A549 (cell line): ENCODE measurements around the gene ZNF469. TPM values are rescaled to one million over a fixed set of nuclear protein-coding genes. Genes with fewer than 3 reads are reported as not detected.

ENCODE experiments used
- ATAC-seq, 2 experiments: fragments of 200-7000 bp in 1 of 2; fragments of >200 bp in 1 of 2; cut with Nextera tagmentation in 1 of 2; cut with Tn5 transposase in 1 of 2; 3 replicates each; pipeline versions ENCODE4 v1.8.0 to v1.9.1; 2018 to 2020; ENCODE audit warnings: mild to moderate bottlenecking in 1 of 2, moderate library complexity in 1 of 2
- CTCF ChIA-PET: fragments of 300-600 bp; sonication (Branson Sonifier 250); formaldehyde crosslinking; extraction: SDS; loops from one replicate; lab custom pipeline; 2021; ENCODE audit warnings: antibody characterized with exemption, inconsistent platforms; lab: Yijun Ruan, JAX
- POLR2A ChIA-PET: fragments of 350-600 bp; formaldehyde crosslinking; extraction: SDS; loops from one replicate; lab custom pipeline; 2021; ENCODE audit warnings: antibody characterized with exemption, inconsistent platforms; lab: Yijun Ruan, JAX
- DNase-seq, 2 experiments: peaks; one replicate each; pipeline versions ENCODE4 v3.0.0 to v3.0.0-alpha.2; 2011 to 2016; ENCODE audit warnings: low read depth in 1 of 2, low spot score in 1 of 2
- FAIRE-seq: peaks from 2 replicates; lab custom pipeline; 2011; peaks lifted over from hg19 to GRCh38; lab: Jason Lieb, UNC
- H3K27ac ChIP-seq, 2 experiments: fragments of >200 bp; sonication (Bioruptor Twin); formaldehyde crosslinking; 3 replicates each; pipeline ENCODE4 v1.5.1; 2016 to 2017
- H3K4me1 ChIP-seq: fragments of >200 bp; sonication (Bioruptor Twin); formaldehyde crosslinking; 3 replicates; pipeline ENCODE4 v1.6.1; 2016
- H3K4me2 ChIP-seq: fragments of >200 bp; sonication (Bioruptor Twin); formaldehyde crosslinking; 3 replicates; pipeline ENCODE4 v1.6.1; 2016
- H3K4me3 ChIP-seq: fragments of >200 bp; sonication (Bioruptor Twin); formaldehyde crosslinking; 3 replicates; pipeline ENCODE4 v1.5.1; 2016
- H3K9me3 ChIP-seq: fragments of >200 bp; sonication (Bioruptor Twin); formaldehyde crosslinking; 3 replicates; pipeline ENCODE4 v1.6.1; 2016
- CEBPB ChIP-seq, 2 experiments: fragments of >200 bp in 1 of 2; sonication (Bioruptor Twin) in 1 of 2; formaldehyde crosslinking in 1 of 2; IDR thresholded peaks; 2 replicates each; pipeline ENCODE4 v1.6.1; 2012 to 2016
- EHF ChIP-seq: fragments of 250-450 bp; sonication (Bioruptor Pico); IDR thresholded peaks from 2 replicates; pipeline ENCODE4 v1.5.0; 2020; ENCODE audit warnings: mild to moderate bottlenecking
- FOSB ChIP-seq: fragments of 250-450 bp; sonication (Bioruptor Pico); IDR thresholded peaks from 2 replicates; pipeline ENCODE4 v1.5.0; 2020; ENCODE audit warnings: mild to moderate bottlenecking, moderate library complexity
- HOXA7 ChIP-seq: fragments of 250-450 bp; sonication (Bioruptor Pico); IDR thresholded peaks from 2 replicates; pipeline ENCODE4 v1.5.0; 2020; ENCODE audit warnings: mild to moderate bottlenecking, moderate library complexity
- HOXB5 ChIP-seq: fragments of 250-450 bp; sonication (Bioruptor Pico); IDR thresholded peaks from 2 replicates; pipeline ENCODE4 v1.5.0; 2020; ENCODE audit warnings: mild to moderate bottlenecking, moderate library complexity
- JUN ChIP-seq, 2 experiments: fragments of >200 bp; sonication (Bioruptor Twin); formaldehyde crosslinking; IDR thresholded peaks; 2 replicates in 1 of 2; 3 replicates in 1 of 2; pipeline ENCODE4 v1.6.1; 2016 to 2017
- MYC ChIP-seq: IDR thresholded peaks from 2 replicates; pipeline ENCODE4 v1.6.1; 2012; ENCODE audit warnings: mild to moderate bottlenecking, inconsistent platforms, low read length, improper control_type of control experiment, borderline replicate concordance
- NR3C1 ChIP-seq: fragments of >200 bp; sonication (Bioruptor Twin); formaldehyde crosslinking; IDR thresholded peaks from 3 replicates; pipeline ENCODE4 v1.6.1; 2017
- RFX5 ChIP-seq: fragments of 450-650 bp; IDR thresholded peaks from 2 replicates; pipeline ENCODE4 v1.7.1; 2014; ENCODE audit warnings: antibody characterized with exemption, mild to moderate bottlenecking, moderate library complexity
- RNF2 ChIP-seq: fragments of 200-600 bp; sonication (generic); IDR thresholded peaks from 2 replicates; pipeline ENCODE4 v1.6.1; 2016; ENCODE audit warnings: low read depth, mild to moderate bottlenecking, antibody characterized with exemption, moderate library complexity, borderline replicate concordance
- ZFP36 ChIP-seq: fragments of 450-650 bp; IDR thresholded peaks from 2 replicates; pipeline ENCODE4 v1.6.1; 2014; ENCODE audit warnings: borderline replicate concordance; ENCODE audit not compliant: partially characterized antibody
- WGBS: methylation state at CpG from one replicate; pipeline ENCODE4 v1.1.6; 2017; ENCODE audit errors: missing lambda C conversion rate; 5-methylcytosine and 5-hydroxymethylcytosine counted together
- polyA plus RNA-seq, 4 experiments: library from polyadenylated mRNA; depleted of rRNA in 3 of 4; stranded (reverse); fragments of >200 nt; fragmentation: RNase III in 1 of 4; extraction: RNeasy Plus Mini Kit Qiagen cat#74134 plus additional on column Dnase treatment in 1 of 4; gene quantifications; 2 replicates in 3 of 4; 3 replicates in 1 of 4; pipeline ENCODE4 v1.2.3, GENCODE V29; 2011 to 2017
- TF ChIP-seq, protein P1 (sequence below): IDR thresholded peaks from 2 replicates; pipeline ENCODE4 v1.6.1; 2012
- TF ChIP-seq, protein P2 (sequence below): fragments of 250-450 bp; sonication (Bioruptor Pico); IDR thresholded peaks from 2 replicates; pipeline ENCODE4 v1.5.0; 2020; ENCODE audit warnings: low read depth, mild to moderate bottlenecking, moderate library complexity
- TF ChIP-seq, protein P3 (sequence below): fragments of >200 bp; sonication (Bioruptor Twin); formaldehyde crosslinking; IDR thresholded peaks from 3 replicates; pipeline ENCODE4 v1.5.1; 2016
- TF ChIP-seq, protein P4 (sequence below): fragments of >200 bp; sonication (Bioruptor Twin); formaldehyde crosslinking; IDR thresholded peaks from 3 replicates; pipeline ENCODE4 v1.6.1; 2016
- TF ChIP-seq, protein P5 (sequence below): fragments of >200 bp; sonication (Bioruptor Twin); formaldehyde crosslinking; IDR thresholded peaks from 2 replicates; pipeline ENCODE4 v1.6.1; 2016

The ZNF469 gene
- polyA plus RNA-seq, 2 of the 4 experiments (the other 2 are of a cell fraction), result 0.47 to 4.4 TPM

DNA sequence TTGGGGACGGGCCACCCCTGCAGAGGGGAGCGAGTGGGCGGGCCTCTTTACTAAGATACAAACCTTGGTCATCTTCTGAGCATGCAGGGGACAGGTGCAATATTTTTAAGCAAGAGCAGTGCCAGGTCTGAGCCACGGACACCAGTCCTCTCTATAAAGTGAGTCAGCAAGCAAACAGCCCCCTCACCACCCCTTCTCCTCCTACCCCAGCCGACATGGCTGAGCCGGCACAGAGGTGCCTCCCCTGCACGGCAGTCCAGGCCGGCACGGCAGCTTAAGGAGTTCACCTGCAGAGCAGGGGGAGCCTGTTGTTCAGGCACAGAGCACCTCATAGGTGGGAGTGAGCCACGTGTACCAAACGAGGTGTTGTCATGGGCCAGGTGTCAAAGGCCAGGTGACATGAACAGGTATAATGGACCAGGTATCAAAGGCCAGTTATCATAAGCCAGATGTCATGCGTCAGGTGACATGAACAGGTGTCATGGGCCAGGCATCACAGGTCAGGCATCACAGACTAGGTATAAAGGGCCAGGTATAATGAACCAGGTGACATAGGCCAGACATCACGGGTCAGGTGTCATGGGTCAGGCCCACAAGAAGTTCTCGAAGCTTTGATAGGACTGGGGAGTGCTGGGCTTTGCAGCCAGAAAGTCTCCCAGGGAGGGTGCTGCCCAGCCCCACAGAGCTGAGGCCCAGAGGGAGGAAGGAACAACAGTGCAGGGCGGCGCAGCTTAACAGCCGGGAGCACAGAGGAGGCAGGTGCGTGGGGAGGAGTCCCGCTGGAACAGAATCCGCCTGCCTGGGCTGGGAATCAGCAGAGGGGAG is 42.6 kb upstream of the ZNF469 start (continued):
- TF ChIP-seq, protein P1, sequence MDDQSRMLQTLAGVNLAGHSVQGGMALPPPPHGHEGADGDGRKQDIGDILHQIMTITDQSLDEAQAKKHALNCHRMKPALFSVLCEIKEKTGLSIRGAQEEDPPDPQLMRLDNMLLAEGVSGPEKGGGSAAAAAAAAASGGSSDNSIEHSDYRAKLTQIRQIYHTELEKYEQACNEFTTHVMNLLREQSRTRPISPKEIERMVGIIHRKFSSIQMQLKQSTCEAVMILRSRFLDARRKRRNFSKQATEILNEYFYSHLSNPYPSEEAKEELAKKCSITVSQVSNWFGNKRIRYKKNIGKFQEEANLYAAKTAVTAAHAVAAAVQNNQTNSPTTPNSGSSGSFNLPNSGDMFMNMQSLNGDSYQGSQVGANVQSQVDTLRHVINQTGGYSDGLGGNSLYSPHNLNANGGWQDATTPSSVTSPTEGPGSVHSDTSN, result no peak
- TF ChIP-seq, protein P2, sequence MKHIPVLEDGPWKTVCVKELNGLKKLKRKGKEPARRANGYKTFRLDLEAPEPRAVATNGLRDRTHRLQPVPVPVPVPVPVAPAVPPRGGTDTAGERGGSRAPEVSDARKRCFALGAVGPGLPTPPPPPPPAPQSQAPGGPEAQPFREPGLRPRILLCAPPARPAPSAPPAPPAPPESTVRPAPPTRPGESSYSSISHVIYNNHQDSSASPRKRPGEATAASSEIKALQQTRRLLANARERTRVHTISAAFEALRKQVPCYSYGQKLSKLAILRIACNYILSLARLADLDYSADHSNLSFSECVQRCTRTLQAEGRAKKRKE, result no peak
- no peak for TF ChIP-seq HOXA7 (CRISPR knock-in tag)
- no peak for TF ChIP-seq RNF2
- TF ChIP-seq, protein P3, sequence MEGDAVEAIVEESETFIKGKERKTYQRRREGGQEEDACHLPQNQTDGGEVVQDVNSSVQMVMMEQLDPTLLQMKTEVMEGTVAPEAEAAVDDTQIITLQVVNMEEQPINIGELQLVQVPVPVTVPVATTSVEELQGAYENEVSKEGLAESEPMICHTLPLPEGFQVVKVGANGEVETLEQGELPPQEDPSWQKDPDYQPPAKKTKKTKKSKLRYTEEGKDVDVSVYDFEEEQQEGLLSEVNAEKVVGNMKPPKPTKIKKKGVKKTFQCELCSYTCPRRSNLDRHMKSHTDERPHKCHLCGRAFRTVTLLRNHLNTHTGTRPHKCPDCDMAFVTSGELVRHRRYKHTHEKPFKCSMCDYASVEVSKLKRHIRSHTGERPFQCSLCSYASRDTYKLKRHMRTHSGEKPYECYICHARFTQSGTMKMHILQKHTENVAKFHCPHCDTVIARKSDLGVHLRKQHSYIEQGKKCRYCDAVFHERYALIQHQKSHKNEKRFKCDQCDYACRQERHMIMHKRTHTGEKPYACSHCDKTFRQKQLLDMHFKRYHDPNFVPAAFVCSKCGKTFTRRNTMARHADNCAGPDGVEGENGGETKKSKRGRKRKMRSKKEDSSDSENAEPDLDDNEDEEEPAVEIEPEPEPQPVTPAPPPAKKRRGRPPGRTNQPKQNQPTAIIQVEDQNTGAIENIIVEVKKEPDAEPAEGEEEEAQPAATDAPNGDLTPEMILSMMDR, result no peak
- TF ChIP-seq, protein P4, sequence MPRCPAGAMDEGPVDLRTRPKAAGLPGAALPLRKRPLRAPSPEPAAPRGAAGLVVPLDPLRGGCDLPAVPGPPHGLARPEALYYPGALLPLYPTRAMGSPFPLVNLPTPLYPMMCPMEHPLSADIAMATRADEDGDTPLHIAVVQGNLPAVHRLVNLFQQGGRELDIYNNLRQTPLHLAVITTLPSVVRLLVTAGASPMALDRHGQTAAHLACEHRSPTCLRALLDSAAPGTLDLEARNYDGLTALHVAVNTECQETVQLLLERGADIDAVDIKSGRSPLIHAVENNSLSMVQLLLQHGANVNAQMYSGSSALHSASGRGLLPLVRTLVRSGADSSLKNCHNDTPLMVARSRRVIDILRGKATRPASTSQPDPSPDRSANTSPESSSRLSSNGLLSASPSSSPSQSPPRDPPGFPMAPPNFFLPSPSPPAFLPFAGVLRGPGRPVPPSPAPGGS, result no peak
- no peak for TF ChIP-seq NR3C1
- TF ChIP-seq RFX5, result no peak

DNA sequence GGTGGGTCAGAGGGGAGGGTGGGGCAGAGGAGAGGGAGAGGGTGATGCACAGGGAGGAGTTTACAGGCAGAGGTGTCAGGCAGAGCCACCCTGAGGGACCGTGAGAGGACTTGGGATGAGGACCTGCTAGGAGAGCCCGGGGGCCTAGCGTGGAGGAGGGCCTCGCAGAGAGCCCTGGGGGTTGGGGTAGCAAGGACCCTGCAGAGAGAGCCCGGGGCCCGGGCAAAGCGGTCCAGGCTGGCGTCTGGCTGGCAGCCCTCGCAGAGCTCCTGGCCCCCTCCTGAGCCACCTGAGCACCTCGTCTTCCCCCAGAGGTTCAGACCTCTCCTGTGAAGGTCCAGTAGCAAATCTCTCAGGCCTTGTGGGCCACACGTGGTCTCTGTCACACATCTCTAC is 42.0 kb upstream of the ZNF469 start:
- TF ChIP-seq NR3C1, result no peak
- no peak for TF ChIP-seq EHF (CRISPR knock-in tag)
- TF ChIP-seq CEBPB (IDR thresholded peaks at IDR 0.05), result no peak
- TF ChIP-seq JUN (IDR thresholded peaks at IDR 0.05), result no peak
- TF ChIP-seq, all 56 proteins: peak for 0
- H3K4me2 ChIP-seq, result no peak overlapping the region
- POLR2A ChIA-PET, result no interaction called here
- no peak overlapping the region for H3K4me3 ChIP-seq
- no peak for DNase-seq
- FAIRE-seq, result no peak
- H3K4me1 ChIP-seq, result no peaks in the 10 kb centered on the region
- ATAC-seq, result peak; percentile 31 to 51; a peak in 3 of 6 replicates
- H3K9me3 ChIP-seq, result peaks cover 24% of the 10 kb centered on the region
- CTCF ChIA-PET, result no interaction called here
- WGBS, result 89% methylated on average over 11 of the region's 11 CpGs
- peak overlapping the region; percentile 5 to 70; a peak in 5 of 6 replicates for H3K27ac ChIP-seq

DNA sequence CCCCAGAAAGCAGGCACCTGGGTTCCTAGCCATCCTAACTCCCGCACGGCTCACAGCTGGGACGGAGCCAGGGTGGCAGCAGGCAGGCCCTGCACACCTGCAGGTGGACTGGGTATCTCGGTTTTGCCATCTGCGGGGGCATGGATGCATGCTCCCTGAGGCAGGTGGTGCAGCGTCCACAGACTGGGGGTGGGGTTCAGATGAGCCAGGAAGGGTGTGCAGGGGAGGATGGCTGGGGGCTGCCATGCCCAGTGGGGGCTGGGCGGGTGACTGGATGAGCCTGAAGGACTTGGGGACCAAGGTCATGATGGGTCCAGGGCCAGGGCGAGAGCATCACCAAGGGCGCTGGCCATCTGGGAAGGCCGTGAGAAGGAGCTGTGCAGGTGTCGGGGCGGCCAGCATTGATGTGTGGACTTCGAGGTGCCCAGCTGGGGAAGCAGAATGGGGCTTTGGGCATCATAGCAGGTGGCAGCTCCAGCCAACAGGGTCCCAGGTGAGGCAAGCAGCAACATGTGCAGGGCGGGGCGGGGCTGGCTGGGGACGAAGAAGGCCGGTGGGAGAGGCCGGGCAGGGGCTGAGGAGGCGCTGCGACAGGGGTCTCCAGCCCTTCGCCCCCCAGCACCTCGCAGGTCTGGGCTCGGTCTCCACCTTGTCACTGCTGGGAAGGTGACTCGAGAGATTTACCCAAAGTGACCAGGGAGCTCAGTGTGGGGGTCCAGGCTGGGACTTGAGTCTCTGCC is 41.0 kb upstream of the ZNF469 start:
- 92% methylated on average over 23 of the region's 24 CpGs for WGBS
- no peak for TF ChIP-seq ZFP36
- TF ChIP-seq HOXB5 (CRISPR knock-in tag), result no peak
- TF ChIP-seq EHF (CRISPR knock-in tag), result no peak
- no peak for TF ChIP-seq MYC
- TF ChIP-seq FOSB (CRISPR knock-in tag), result no peak
- TF ChIP-seq, protein P5, sequence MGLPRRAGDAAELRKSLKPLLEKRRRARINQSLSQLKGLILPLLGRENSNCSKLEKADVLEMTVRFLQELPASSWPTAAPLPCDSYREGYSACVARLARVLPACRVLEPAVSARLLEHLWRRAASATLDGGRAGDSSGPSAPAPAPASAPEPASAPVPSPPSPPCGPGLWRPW, result no peak
- TF ChIP-seq, all 56 proteins: peak for 0
- ChIA-PET CTCF (no interaction called here), POLR2A (no interaction called here)
- Histone ChIP-seq H3K4me2 (no peak overlapping the region), H3K4me3 (no peak overlapping the region), H3K9me3 (peaks cover 17% of the 10 kb centered on the region; the same call in 2 of the 3 replicates), H3K4me1 (no peaks in the 10 kb centered on the region), H3K27ac (peak overlapping the region in 1 of 2 experiments; percentile 70; a peak in 2 of 6 replicates)
- no peak for DNase-seq
- no peak for FAIRE-seq
- no peak for ATAC-seq
